Fibroblast of lung (primary cell): Measurements from ENCODE around the gene CACNA1A.
"Not testable (repeated sequence)": the region's sequence is repeated elsewhere in the genome, so short reads cannot be mapped to it uniquely, and the experiment has no call there.

ENCODE experiments used
- CTCF ChIP-seq, 2 donors: IDR thresholded peaks in 1 of 2; conservative IDR thresholded peaks in 1 of 2; 1 replicate in 1 of 2; 2 replicates in 1 of 2; pipeline ENCODE4 v1.5.1; 2011 to 2012; ENCODE audit warnings: low read length in 2 of 2, control low read depth in 1 of 2, inconsistent platforms in 1 of 2, low read depth in 1 of 2, mild to moderate bottlenecking in 1 of 2
- EZH2 ChIP-seq: IDR thresholded peaks from 2 replicates; pipeline ENCODE4 v1.5.1; 2012; ENCODE audit warnings: low read length, control low read depth, mild to moderate bottlenecking; ENCODE audit errors: missing control alignments

- not testable (repeated sequence) for TF ChIP-seq CTCF (conservative IDR thresholded peaks at IDR 0.05 in 1 of 2, IDR thresholded peaks at IDR 0.05 in 1 of 2; ENCODE audit: low read depth in 1 of 2, low read length in 2 of 2); EZH2
Observed at GRCh38 chr19:13425875-13426274, 80.4 kb downstream of the CACNA1A start.
